H1 (cell line): ENCODE measurements around the gene CHN2. TPM values are rescaled to one million over a fixed set of nuclear protein-coding genes. Genes with fewer than 3 reads are reported as not detected.

ENCODE experiments used
- CTCF ChIA-PET: fragments of 300-600 bp; sonication (Branson Sonifier 250); formaldehyde crosslinking; loops from one replicate; lab custom pipeline; 2021; ENCODE audit not compliant: partially characterized antibody; lab: Charles Lee
- POLR2A ChIA-PET: fragments of 300-600 bp; sonication (Branson Sonifier 250); formaldehyde crosslinking; loops from one replicate; lab custom pipeline; 2021; ENCODE audit warnings: inconsistent platforms; ENCODE audit not compliant: partially characterized antibody; lab: Charles Lee
- DNase-seq, 2 experiments: peaks; one replicate each; pipeline versions ENCODE4 v3.0.0 to v3.0.0-alpha.2; 2010 to 2022; ENCODE audit warnings: low spot score in 2 of 2, low read depth in 1 of 2, mixed read lengths in 1 of 2
- FAIRE-seq: peaks from 2 replicates; lab custom pipeline; 2011; peaks lifted over from hg19 to GRCh38; lab: Jason Lieb, UNC
- H2AFZ ChIP-seq: 2 replicates; pipeline ENCODE4 v1.8.1; 2012; ENCODE audit warnings: low read length, inconsistent platforms
- H2AK5ac ChIP-seq: 2 replicates; pipeline ENCODE4 v1.6.1; 2013; ENCODE audit warnings: low read depth, low read length
- H2BK120ac ChIP-seq: replicated peaks from 2 replicates; pipeline ENCODE3; 2013; ENCODE audit warnings: low read depth, low read length, inconsistent platforms
- H2BK12ac ChIP-seq: 2 replicates; pipeline ENCODE4 v1.6.1; 2013; ENCODE audit warnings: low read depth, low read length
- H2BK15ac ChIP-seq: 2 replicates; pipeline ENCODE4 v1.6.1; 2013; ENCODE audit warnings: low read length
- H2BK20ac ChIP-seq: 2 replicates; pipeline ENCODE4 v1.6.1; 2013; ENCODE audit warnings: low read length
- H2BK5ac ChIP-seq: 2 replicates; pipeline ENCODE4 v1.6.1; 2013; ENCODE audit warnings: low read depth, low read length
- H3K14ac ChIP-seq: 2 replicates; pipeline ENCODE4 v1.6.1; 2013; ENCODE audit warnings: inconsistent platforms; ENCODE audit not compliant: insufficient read length
- H3K18ac ChIP-seq: 2 replicates; pipeline ENCODE4 v1.6.1; 2013; ENCODE audit warnings: low read length; ENCODE audit errors: extremely low read depth
- H3K23ac ChIP-seq: 2 replicates; pipeline ENCODE4 v1.6.1; 2013; ENCODE audit warnings: inconsistent platforms; ENCODE audit not compliant: insufficient read length
- H3K23me2 ChIP-seq: 2 replicates; pipeline ENCODE4 v1.6.1; 2013; ENCODE audit warnings: low read depth, low read length
- H3K27ac ChIP-seq: 2 replicates; pipeline ENCODE4 v1.6.1; 2011; ENCODE audit warnings: low read depth, low read length, inconsistent platforms
- H3K27me3 ChIP-seq, 4 experiments: replicated peaks in 1 of 4; 1 replicate in 1 of 4; 2 replicates in 3 of 4; pipeline versions ENCODE4 v1.6.1 to v1.8.1; 2011 to 2013; ENCODE audit warnings: low read length in 3 of 4, mild to moderate bottlenecking in 3 of 4, inconsistent platforms in 2 of 4, mixed read lengths in 2 of 4, moderate library complexity in 1 of 4; ENCODE audit not compliant: control insufficient read depth in 3 of 4, insufficient read depth in 3 of 4; ENCODE audit errors: extremely low read depth in 1 of 4
- H3K36me3 ChIP-seq, 4 experiments: 2 replicates each; pipeline versions ENCODE4 v1.6.1 to v1.8.1; 2011 to 2013; ENCODE audit warnings: mild to moderate bottlenecking in 4 of 4, low read length in 3 of 4, moderate library complexity in 2 of 4, control low read depth in 1 of 4, inconsistent platforms in 1 of 4; ENCODE audit not compliant: insufficient read depth in 4 of 4, control insufficient read depth in 2 of 4
- H3K4ac ChIP-seq: replicated peaks from 2 replicates; pipeline ENCODE3; 2013; ENCODE audit warnings: low read length, low read depth, mixed read lengths, inconsistent platforms; ENCODE audit not compliant: insufficient read length
- H3K4me1 ChIP-seq, 4 experiments: replicated peaks in 1 of 4; 1 replicate in 1 of 4; 2 replicates in 3 of 4; pipeline versions ENCODE4 v1.6.1 to v1.8.1; 2011 to 2013; ENCODE audit warnings: low read length in 3 of 4, inconsistent platforms in 2 of 4, mixed read lengths in 1 of 4; ENCODE audit not compliant: insufficient read depth in 4 of 4, control insufficient read depth in 3 of 4
- H3K4me2 ChIP-seq, 2 experiments: 2 replicates each; pipeline versions ENCODE4 v1.6.1 to v1.8.1; 2011 to 2013; ENCODE audit warnings: low read depth in 2 of 2, low read length in 2 of 2, control low read depth in 1 of 2, inconsistent platforms in 1 of 2, mild to moderate bottlenecking in 1 of 2; ENCODE audit not compliant: insufficient read depth in 1 of 2
- H3K4me3 ChIP-seq, 4 experiments: fragments of 200-600, 300-600 bp in 1 of 4; sonication (generic), shearing (Covaris generic), sonication (Bioruptor Twin) in 1 of 4; 2 replicates each; pipeline versions ENCODE4 v1.5.1 to v1.8.1; 2011 to 2016; ENCODE audit warnings: low read length in 4 of 4, low read depth in 3 of 4, control low read depth in 2 of 4, inconsistent platforms in 2 of 4, mild to moderate bottlenecking in 2 of 4, mixed read lengths in 1 of 4, moderate library complexity in 1 of 4; ENCODE audit not compliant: insufficient read depth in 2 of 4; ENCODE audit errors: extremely low read depth in 1 of 4
- H3K56ac ChIP-seq: replicated peaks from 2 replicates; pipeline ENCODE3; 2013; ENCODE audit warnings: low read depth, mild to moderate bottlenecking, mixed read lengths, low read length, inconsistent platforms; ENCODE audit not compliant: insufficient read length
- H3K79me1 ChIP-seq: 2 replicates; pipeline ENCODE4 v1.6.1; 2013; ENCODE audit warnings: low read depth, low read length, control low read depth
- H3K79me2 ChIP-seq, 2 experiments: 2 replicates each; pipeline versions ENCODE4 v1.6.1 to v1.8.1; 2012 to 2013; ENCODE audit warnings: low read length in 2 of 2, mild to moderate bottlenecking in 2 of 2, inconsistent platforms in 1 of 2; ENCODE audit not compliant: insufficient read depth in 2 of 2, control insufficient read depth in 1 of 2
- H3K9ac ChIP-seq, 4 experiments: replicated peaks in 1 of 4; 1 replicate in 1 of 4; 2 replicates in 3 of 4; pipeline versions ENCODE4 v1.6.1 to v1.8.1; 2011 to 2013; ENCODE audit warnings: low read depth in 3 of 4, low read length in 3 of 4, control low read depth in 2 of 4, mild to moderate bottlenecking in 2 of 4, moderate library complexity in 2 of 4, inconsistent platforms in 1 of 4; ENCODE audit errors: extremely low read depth in 1 of 4
- H3K9me3 ChIP-seq, 2 experiments: 2 replicates each; pipeline versions ENCODE4 v1.6.1 to v1.8.1; 2012 to 2013; ENCODE audit warnings: mild to moderate bottlenecking in 2 of 2, moderate library complexity in 2 of 2, control low read depth in 1 of 2, inconsistent platforms in 1 of 2, low read depth in 1 of 2, low read length in 1 of 2, mixed read lengths in 1 of 2; ENCODE audit not compliant: insufficient read depth in 2 of 2
- H4K20me1 ChIP-seq, 2 experiments: replicated peaks in 1 of 2; 2 replicates each; pipeline versions ENCODE3 to v1.8.1; 2011 to 2013; ENCODE audit warnings: inconsistent platforms in 2 of 2, low read length in 2 of 2, mild to moderate bottlenecking in 1 of 2; ENCODE audit not compliant: insufficient read depth in 2 of 2, control insufficient read depth in 1 of 2
- H4K5ac ChIP-seq: 2 replicates; pipeline ENCODE4 v1.6.1; 2013; ENCODE audit warnings: low read length, low read depth, mixed read lengths, inconsistent platforms; ENCODE audit not compliant: insufficient read length
- H4K8ac ChIP-seq: 2 replicates; pipeline ENCODE4 v1.8.0; 2013; ENCODE audit warnings: mild to moderate bottlenecking, moderate library complexity, low read length, inconsistent platforms; ENCODE audit not compliant: insufficient read depth; ENCODE audit errors: extremely low read depth
- H4K91ac ChIP-seq: replicated peaks from 2 replicates; pipeline ENCODE3; 2013; ENCODE audit warnings: low read length, mixed read lengths, inconsistent platforms; ENCODE audit not compliant: insufficient read length
- BRCA1 ChIP-seq: IDR thresholded peaks from 2 replicates; pipeline ENCODE4 v1.6.1; 2012; ENCODE audit warnings: low read depth, low read length, improper control_type of control experiment
- KDM4A ChIP-seq: IDR thresholded peaks from one replicate; pipeline ENCODE4 v1.7.1; 2012; ENCODE audit warnings: low read depth, mild to moderate bottlenecking, moderate library complexity, low read length, inconsistent platforms; ENCODE audit not compliant: severe bottlenecking
- MAFK ChIP-seq: IDR thresholded peaks from 2 replicates; pipeline ENCODE4 v1.6.1; 2012; ENCODE audit warnings: low read depth, mild to moderate bottlenecking, improper control_type of control experiment, low read length
- RAD21 ChIP-seq, 2 experiments: IDR thresholded peaks in 1 of 2; conservative IDR thresholded peaks in 1 of 2; 2 replicates each; pipeline ENCODE4 v1.6.1; 2011; ENCODE audit warnings: low read depth in 2 of 2, low read length in 2 of 2, improper control_type of control experiment in 1 of 2, inconsistent platforms in 1 of 2, mild to moderate bottlenecking in 1 of 2, moderate library complexity in 1 of 2
- RNF2 ChIP-seq: fragments of 200-900, 300-1000 bp; sonication (generic); IDR thresholded peaks from 2 replicates; pipeline ENCODE4 v1.7.1; 2016; ENCODE audit warnings: borderline replicate concordance, low read depth, mild to moderate bottlenecking, antibody characterized with exemption, low read length; ENCODE audit not compliant: poor library complexity, severe bottlenecking; ENCODE audit errors: missing control alignments
- SIX5 ChIP-seq: IDR thresholded peaks from 2 replicates; pipeline ENCODE4 v1.6.1; 2011; ENCODE audit warnings: mild to moderate bottlenecking, low read depth, low read length
- TAF1 ChIP-seq: IDR thresholded peaks from 2 replicates; pipeline ENCODE4 v1.6.1; 2011; ENCODE audit warnings: mild to moderate bottlenecking, low read depth, low read length
- TCF12 ChIP-seq: IDR thresholded peaks from 2 replicates; pipeline ENCODE4 v1.6.1; 2011; ENCODE audit warnings: low read depth, mild to moderate bottlenecking, low read length
- TEAD4 ChIP-seq: IDR thresholded peaks from 2 replicates; pipeline ENCODE4 v1.6.1; 2012; ENCODE audit warnings: low read depth, low read length, inconsistent platforms, mixed read lengths
- YY1 ChIP-seq: IDR thresholded peaks from 2 replicates; pipeline ENCODE4 v1.6.1; 2011; ENCODE audit warnings: low read depth, mild to moderate bottlenecking, low read length
- WGBS, 2 experiments: shearing (Covaris generic) in 1 of 2; methylation state at CpG; one replicate each; pipeline versions ENCODE4 v1.1.6 to v1.1.7; 2013 to 2015; ENCODE audit warnings: low lambda C conversion rate in 2 of 2, mixed read lengths in 2 of 2, inconsistent platforms in 1 of 2, low coverage in 1 of 2, missing lambda C conversion rate in 1 of 2; ENCODE audit not compliant: insufficient replicate concordance in 2 of 2, insufficient coverage in 1 of 2, insufficient read length in 1 of 2; ENCODE audit errors: extremely low coverage in 1 of 2, missing lambda C conversion rate in 1 of 2; 5-methylcytosine and 5-hydroxymethylcytosine counted together
- polyA plus RNA-seq, 7 experiments: library from polyadenylated mRNA; depleted of rRNA in 3 of 7; stranded (reverse) in 5 of 7; unstranded in 2 of 7; fragments of >200 nt in 5 of 7; fragments of 200-250 nt in 2 of 7; gene quantifications; 1 replicate in 5 of 7; 2 replicates in 1 of 7; 4 replicates in 1 of 7; pipeline versions ENCODE4 v1.2.1 to v1.2.3, GENCODE V29; 2011 to 2013; ENCODE audit warnings: missing spikeins in 2 of 7, mixed read lengths in 2 of 7
- total RNA-seq: library from RNA; stranded (reverse); fragmentation: NEBNext Ultra II Directional; extraction: Animal tissue kit (Norgen Biotek cat#: 25700); gene quantifications from 2 replicates; pipeline ENCODE4 v1.2.1, GENCODE V29; 2021

The CHN2 gene
- total and polyA plus RNA-seq, 2 of the 8 experiments (the other 6 are each of a cell fraction or from before 2014, with no cell fraction given), result 2.9 to 4.8 TPM

DNA sequence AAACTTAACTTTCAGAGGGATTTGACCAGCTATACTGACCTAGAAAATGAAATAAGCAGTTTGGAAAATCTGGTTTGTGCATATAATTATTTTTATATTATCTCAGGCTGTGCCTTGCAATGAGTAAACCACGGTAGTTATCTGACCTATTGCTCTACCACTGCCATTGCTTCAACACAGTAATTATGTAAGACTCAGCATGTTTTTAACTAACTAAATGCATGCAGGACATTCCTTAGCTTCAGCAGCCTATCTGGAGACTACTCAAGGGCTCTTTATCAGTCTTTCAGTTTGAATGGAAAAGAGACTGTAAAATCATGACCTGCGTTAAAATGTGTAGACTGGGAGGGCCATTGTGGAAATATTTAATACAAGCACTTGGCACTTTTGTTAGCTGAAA lies 22.5 kb downstream of the CHN2 start:
- Histone ChIP-seq H3K79me1 (no peaks in the 10 kb centered on the region), H2BK5ac (no peak overlapping the region), H3K79me2 (no peaks in the 10 kb centered on the region), H4K20me1 (no peaks in the 10 kb centered on the region), H4K91ac (no peak overlapping the region), H3K27me3 (no peaks in the 10 kb centered on the region), H2BK20ac (no peak overlapping the region), H3K23me2 (no peaks in the 10 kb centered on the region), H2BK12ac (no peak overlapping the region), H3K36me3 (no peaks in the 10 kb centered on the region), H2AK5ac (no peak overlapping the region), H4K5ac (no peak overlapping the region), H3K9ac (no peak overlapping the region), H3K56ac (no peak overlapping the region)
- ChIA-PET POLR2A (interaction anchor here (0.7 to 1.0 kb wide), 2 partner anchors 9 to 24 kb away, joined by 3 read pairs; no protein-coding TSS in a partner anchor), CTCF (interaction anchor here (0.8 to 1.6 kb wide), 4 partner anchors 10 to 296 kb away, joined by 3 to 4 read pairs (median 4); no protein-coding TSS in a partner anchor)
- DNase-seq, result no peak
- no peak for TF ChIP-seq TAF1
- TF ChIP-seq YY1, result no peak
- no peak for TF ChIP-seq RAD21 (IDR thresholded peaks at IDR 0.05 in 1 of 2, conservative IDR thresholded peaks at IDR 0.05 in 1 of 2; ENCODE audit: low read depth in 2 of 2, low read length in 2 of 2)
- TF ChIP-seq MAFK, result peak; percentile 56
- TF ChIP-seq SIX5, result no peak
- no peak for TF ChIP-seq RNF2
- no peak for TF ChIP-seq BRCA1
- TF ChIP-seq TEAD4, result 0 out of 2 replicates have a peak, but pooled peaks have one; percentile 27
- no peak for TF ChIP-seq TCF12
- TF ChIP-seq KDM4A, result no peak
- TF ChIP-seq, all 59 proteins: peak for 2
- Histone ChIP-seq H3K9me3 (peaks cover 0 to 3% of the 10 kb centered on the region in 2 experiments; a peak in 1 of 4 replicates), H2BK120ac (no peak overlapping the region), H2BK15ac (no peak overlapping the region), H3K14ac (no peak overlapping the region), H3K18ac (no peak overlapping the region), H2AFZ (no peak overlapping the region), H3K4me1 (no peaks in the 10 kb centered on the region; a peak in 2 of 7 replicates), H3K23ac (no peak overlapping the region), H3K27ac (no peak overlapping the region), H4K8ac (no peak overlapping the region), H3K4me2 (no peak overlapping the region), H3K4ac (no peak overlapping the region), H3K4me3 (no peak overlapping the region)
- 55% methylated on average over 2 of the region's 2 CpGs; no CpG with 5 or more reads in 1 of the 2 experiments for WGBS, 2 experiments
- peak; percentile 13 for FAIRE-seq
